HepG2 (cell line): Measurements from ENCODE around the gene VKORC1. TPM values are rescaled to one million over a fixed set of nuclear protein-coding genes. Genes with fewer than 3 reads are reported as not detected.

Experiments
- ATF1 ChIP-seq: IDR thresholded peaks from 2 replicates; pipeline ENCODE4 v1.6.1; 2016; ENCODE audit warnings: mild to moderate bottlenecking, control low read depth
- CERS6 ChIP-seq: sonication (generic); formaldehyde crosslinking; IDR thresholded peaks from 2 replicates; pipeline ENCODE4 v1.5.0; 2020; ENCODE audit warnings: missing genetic modification reagents
- DNMT3B ChIP-seq: conservative IDR thresholded peaks from 2 replicates; pipeline ENCODE4 v1.6.1; 2016; ENCODE audit warnings: missing biosample characterization, control low read depth
- FOXO1 ChIP-seq: sonication (generic); formaldehyde crosslinking; IDR thresholded peaks from 2 replicates; pipeline ENCODE4 v1.4.0; 2020; ENCODE audit warnings: missing genetic modification reagents
- GTF3A ChIP-seq: sonication (generic); formaldehyde crosslinking; conservative IDR thresholded peaks from 2 replicates; pipeline ENCODE4 v1.4.0; 2020; ENCODE audit warnings: mild to moderate bottlenecking, missing genetic modification reagents
- HIC2 ChIP-seq: sonication (generic); formaldehyde crosslinking; IDR thresholded peaks from 2 replicates; pipeline ENCODE4 v1.9.0; 2022; ENCODE audit warnings: low read depth, missing genetic modification reagents
- JARID2 ChIP-seq: sonication (generic); formaldehyde crosslinking; IDR thresholded peaks from 2 replicates; pipeline ENCODE4 v1.8.1; 2023; ENCODE audit warnings: missing genetic modification reagents, inconsistent platforms; ENCODE audit not compliant: insufficient replicate concordance
- PHF21A ChIP-seq: sonication (generic); formaldehyde crosslinking; IDR thresholded peaks from 2 replicates; pipeline ENCODE4 v1.5.0; 2020; ENCODE audit warnings: mild to moderate bottlenecking, missing genetic modification reagents
- PHF5A ChIP-seq: IDR thresholded peaks from one replicate; pipeline ENCODE4 v1.6.1; 2018; ENCODE audit warnings: low read depth, missing genetic modification reagents; ENCODE audit not compliant: unreplicated experiment
- PPARG ChIP-seq: conservative IDR thresholded peaks from 2 replicates; pipeline ENCODE4 v1.6.1; 2016; ENCODE audit warnings: missing biosample characterization, missing genetic modification reagents
- REXO4 ChIP-seq: sonication (generic); formaldehyde crosslinking; IDR thresholded peaks from 2 replicates; pipeline ENCODE4 v1.8.0; 2022; ENCODE audit warnings: missing genetic modification reagents, mild to moderate bottlenecking, borderline replicate concordance
- RNF2 ChIP-seq: fragments of 450-650 bp; conservative IDR thresholded peaks from 2 replicates; pipeline ENCODE4 v1.6.1; 2016; ENCODE audit warnings: low read depth
- SP4 ChIP-seq: sonication (generic); formaldehyde crosslinking; IDR thresholded peaks from 2 replicates; pipeline ENCODE4 v1.8.1; 2023; ENCODE audit warnings: mild to moderate bottlenecking, missing genetic modification reagents
- TCF7L2 ChIP-seq: IDR thresholded peaks from 2 replicates; pipeline ENCODE4 v1.6.1; 2011; ENCODE audit warnings: mild to moderate bottlenecking, low read depth, low read length, moderate library complexity
- USF2 ChIP-seq, 2 experiments: sonication (generic) in 1 of 2; formaldehyde crosslinking in 1 of 2; IDR thresholded peaks; 2 replicates each; pipeline versions ENCODE4 v1.5.1 to v1.6.1; 2011 to 2020; ENCODE audit warnings: borderline replicate concordance in 1 of 2, low read depth in 1 of 2, low read length in 1 of 2, mild to moderate bottlenecking in 1 of 2, missing genetic modification reagents in 1 of 2, moderate library complexity in 1 of 2
- ZBTB20 ChIP-seq: sonication (generic); formaldehyde crosslinking; IDR thresholded peaks from 2 replicates; pipeline ENCODE4 v1.8.1; 2023; ENCODE audit warnings: missing genetic modification reagents, low read depth, mild to moderate bottlenecking, borderline replicate concordance
- ZHX1 ChIP-seq: sonication (generic); formaldehyde crosslinking; IDR thresholded peaks from 2 replicates; pipeline ENCODE4 v1.8.1; 2022; ENCODE audit warnings: low read depth, mild to moderate bottlenecking, missing genetic modification reagents
- ZNF143 ChIP-seq: sonication (generic); formaldehyde crosslinking; IDR thresholded peaks from 2 replicates; pipeline ENCODE4 v1.4.0; 2020; ENCODE audit warnings: missing genetic modification reagents
- ZNF234 ChIP-seq: sonication (generic); formaldehyde crosslinking; conservative IDR thresholded peaks from 2 replicates; pipeline ENCODE4 v1.5.1; 2020; ENCODE audit warnings: mild to moderate bottlenecking, missing genetic modification reagents
- ZNF331 ChIP-seq: sonication (generic); formaldehyde crosslinking; IDR thresholded peaks from 2 replicates; pipeline ENCODE4 v1.4.0; 2020; ENCODE audit warnings: missing genetic modification reagents
- ZNF431 ChIP-seq: sonication (generic); formaldehyde crosslinking; IDR thresholded peaks from 2 replicates; pipeline ENCODE4 v1.9.0; 2022; ENCODE audit warnings: missing genetic modification reagents, low read depth, mild to moderate bottlenecking, borderline replicate concordance
- ZNF709 ChIP-seq: sonication (generic); formaldehyde crosslinking; IDR thresholded peaks from 2 replicates; pipeline ENCODE4 v1.5.0; 2020; ENCODE audit warnings: mild to moderate bottlenecking, missing genetic modification reagents
- polyA plus RNA-seq, 8 experiments: library from polyadenylated mRNA; depleted of rRNA in 3 of 8; stranded (reverse) in 7 of 8; unstranded in 1 of 8; fragments of >200 nt; fragmentation: Illumina TruSeq in 4 of 8; extraction: Trizol in 4 of 8; gene quantifications; 2 replicates each; pipeline versions ENCODE4 v1.2.1 to v1.2.3, GENCODE V29; 2011 to 2016; ENCODE audit warnings: low read depth in 4 of 8, missing spikeins in 1 of 8, mixed read lengths in 1 of 8; ENCODE audit not compliant: insufficient read depth in 1 of 8
- total RNA-seq, 5 experiments: library from RNA; depleted of rRNA; stranded (reverse); fragments of >200 nt; fragmentation: Illumina TruSeq; extraction: Trizol; gene quantifications; 2 replicates each; pipeline ENCODE4 v1.2.3, GENCODE V29; 2016; ENCODE audit warnings: low read depth in 1 of 5

The VKORC1 gene
- total and polyA plus RNA-seq, 2 of the 13 experiments (the other 11 are each of a cell fraction or from before 2014, with no cell fraction given), result 141 to 615 TPM

GRCh38 chr16:31117384-31118222 lies 23.0 kb upstream of the VKORC1 start, which contains the start of gene KAT8 (continued):
- peak; percentile 97 for TF ChIP-seq ZHX1 (CRISPR knock-in tag)
- no peak for TF ChIP-seq HIC2 (CRISPR knock-in tag)
- TF ChIP-seq ZNF143 (CRISPR knock-in tag), result peak; percentile 78
- TF ChIP-seq ZNF331 (CRISPR knock-in tag), result peak; percentile 84
- TF ChIP-seq RNF2, result no peak
- TF ChIP-seq JARID2 (CRISPR knock-in tag), result peak; percentile 56
- no peak for TF ChIP-seq DNMT3B (CRISPR knock-in tag)
- TF ChIP-seq GTF3A (CRISPR knock-in tag), result no peak
- TF ChIP-seq FOXO1 (CRISPR knock-in tag), result peak; percentile 51; the same call in 1 of the 2 replicates
- TF ChIP-seq PHF5A, result no peak
- peak; percentile 81 for TF ChIP-seq ZBTB20 (CRISPR knock-in tag)
- TF ChIP-seq ZNF709 (CRISPR knock-in tag), result no peak
- peak; percentile 97 for TF ChIP-seq SP4
- no peak for TF ChIP-seq REXO4 (CRISPR knock-in tag)
- TF ChIP-seq ATF1 (CRISPR knock-in tag), result peak; percentile 94
- TF ChIP-seq USF2 (IDR thresholded peaks at IDR 0.05; ENCODE audit: low read depth, low read length), result no peak
- no peak; the same call in 1 of the 2 replicates for TF ChIP-seq USF2 (CRISPR knock-in tag; IDR thresholded peaks at IDR 0.05; ENCODE audit: borderline replicate concordance)
- peak; percentile 76 for TF ChIP-seq PHF21A (CRISPR knock-in tag)
- no peak; the same call in 1 of the 2 replicates for TF ChIP-seq ZNF431 (CRISPR knock-in tag)
- TF ChIP-seq TCF7L2, result no peak
- no peak for TF ChIP-seq CERS6 (CRISPR knock-in tag)
- peak; percentile 52; the same call in 1 of the 2 replicates for TF ChIP-seq PPARG (CRISPR knock-in tag)
- peak; percentile 75 for TF ChIP-seq ZNF234
